GM12878 (cell line): ENCODE measurements around the gene ATF2. TPM values are rescaled to one million over a fixed set of nuclear protein-coding genes. Genes with fewer than 3 reads are reported as not detected.

ENCODE experiments used
- ATAC-seq: fragments of 200-7000 bp; cut with Tn5 transposase; 3 replicates; pipeline ENCODE4 v1.9.1; 2020; ENCODE audit warnings: mild to moderate bottlenecking, moderate library complexity
- BruUV-seq: library from RNA; stranded (reverse); fragments of 400-500 nt; replicated peaks from 2 replicates; lab custom pipeline; 2021; lab: Mats Ljungman, UMichigan
- CTCF ChIA-PET: fragments of 300-600 bp; sonication (Branson Sonifier 250); formaldehyde crosslinking; extraction: SDS; loops from one replicate; lab custom pipeline; 2021; ENCODE audit warnings: inconsistent platforms; lab: Yijun Ruan, JAX
- POLR2A ChIA-PET: fragments of 350-600 bp; formaldehyde crosslinking; extraction: SDS; loops from one replicate; lab custom pipeline; 2021; ENCODE audit warnings: inconsistent platforms; lab: Charles Lee
- RAD21 ChIA-PET: fragments of 300-600 bp; sonication (Branson Sonifier 250); formaldehyde crosslinking; loops from one replicate; lab custom pipeline; 2023; ENCODE audit warnings: antibody characterized with exemption; ENCODE audit not compliant: unreplicated experiment; lab: Charles Lee
- SMC1A ChIA-PET: fragments of 300-600 bp; sonication (Branson Sonifier 250); formaldehyde crosslinking; loops from one replicate; lab custom pipeline; 2023; ENCODE audit not compliant: unreplicated experiment, uncharacterized antibody; lab: Charles Lee
- DNase-seq: peaks from one replicate; pipeline ENCODE4 v3.0.0-alpha.2; 2011; ENCODE audit warnings: low read depth, low spot score
- FAIRE-seq: peaks from 3 replicates; lab custom pipeline; 2011; peaks lifted over from hg19 to GRCh38; lab: Jason Lieb, UNC
- H2AFZ ChIP-seq: 2 replicates; pipeline ENCODE4 v1.6.0; 2011; ENCODE audit warnings: low read depth, low read length, control low read depth; ENCODE audit not compliant: control insufficient read depth
- H3K27ac ChIP-seq: 2 replicates; pipeline ENCODE4 v1.5.1; 2011; ENCODE audit warnings: control low read depth; ENCODE audit not compliant: control insufficient read depth, insufficient read depth
- H3K27me3 ChIP-seq, 2 experiments: replicated peaks in 1 of 2; 2 replicates each; pipeline versions ENCODE4 v1.6.0 to v1.6.1; 2011; ENCODE audit warnings: low read length in 1 of 2; ENCODE audit not compliant: control insufficient read depth in 2 of 2, insufficient read depth in 2 of 2
- H3K36me3 ChIP-seq, 2 experiments: 2 replicates each; pipeline ENCODE4 v1.5.1; 2011; ENCODE audit warnings: low read length in 1 of 2; ENCODE audit not compliant: control insufficient read depth in 2 of 2, insufficient read depth in 2 of 2
- H3K4me1 ChIP-seq: 2 replicates; pipeline ENCODE4 v1.6.1; 2011; ENCODE audit warnings: mild to moderate bottlenecking, low read length, moderate library complexity, mixed read lengths; ENCODE audit not compliant: control insufficient read depth, insufficient read depth
- H3K4me2 ChIP-seq: 2 replicates; pipeline ENCODE4 v1.6.0; 2011; ENCODE audit warnings: control low read depth; ENCODE audit not compliant: control insufficient read depth, insufficient read depth
- H3K4me3 ChIP-seq: fragments of 200-600 bp; sonication (generic); 2 replicates; pipeline ENCODE4 v1.5.1; 2016
- H3K79me2 ChIP-seq: 2 replicates; pipeline ENCODE4 v1.6.0; 2011; ENCODE audit warnings: low read length; ENCODE audit not compliant: control insufficient read depth, insufficient read depth
- H3K9ac ChIP-seq: 2 replicates; pipeline ENCODE4 v1.8.0; 2011; ENCODE audit warnings: low read length, control low read depth, mixed read lengths; ENCODE audit not compliant: control insufficient read depth, insufficient read depth
- H3K9me3 ChIP-seq: replicated peaks from 3 replicates; pipeline ENCODE4 v1.5.1; 2011; ENCODE audit warnings: mild to moderate bottlenecking, low read length; ENCODE audit not compliant: control insufficient read depth, insufficient read depth
- H4K20me1 ChIP-seq: 2 replicates; pipeline ENCODE4 v1.6.0; 2011; ENCODE audit not compliant: control insufficient read depth, insufficient read depth
- BACH1 ChIP-seq: fragments of 450-650 bp; IDR thresholded peaks from 2 replicates; pipeline ENCODE4 v1.6.1; 2017; ENCODE audit warnings: mild to moderate bottlenecking, borderline replicate concordance
- BCL3 ChIP-seq: IDR thresholded peaks from 2 replicates; pipeline ENCODE4 v1.6.1; 2011; ENCODE audit warnings: borderline replicate concordance, low read depth, mild to moderate bottlenecking, moderate library complexity, low read length; ENCODE audit not compliant: insufficient read depth, poor library complexity, severe bottlenecking
- BMI1 ChIP-seq: fragments of 450-650 bp; IDR thresholded peaks from 2 replicates; pipeline ENCODE4 v1.6.1; 2016; ENCODE audit warnings: mild to moderate bottlenecking, moderate library complexity, borderline replicate concordance
- CBFB ChIP-seq: IDR thresholded peaks from 2 replicates; pipeline ENCODE4 v1.6.1; 2016; ENCODE audit warnings: antibody characterized with exemption, low read depth
- EGR1 ChIP-seq, 2 experiments: IDR thresholded peaks; 1 replicate in 1 of 2; 2 replicates in 1 of 2; pipeline ENCODE4 v1.6.1; 2011 to 2012; ENCODE audit warnings: low read depth in 2 of 2, low read length in 2 of 2, borderline replicate concordance in 1 of 2, mild to moderate bottlenecking in 1 of 2, moderate library complexity in 1 of 2
- EZH2 ChIP-seq: IDR thresholded peaks from 2 replicates; pipeline ENCODE4 v1.6.1; 2012; ENCODE audit warnings: low read depth, mild to moderate bottlenecking, control low read depth, inconsistent platforms, low read length, borderline replicate concordance; ENCODE audit not compliant: control insufficient read depth
- FOXK2 ChIP-seq: fragments of 450-650 bp; IDR thresholded peaks from 2 replicates; pipeline ENCODE4 v1.6.1; 2017; ENCODE audit warnings: mild to moderate bottlenecking, moderate library complexity
- GATAD2B ChIP-seq: fragments of 450-650 bp; conservative IDR thresholded peaks from 2 replicates; pipeline ENCODE4 v1.6.1; 2017; ENCODE audit warnings: low read depth, mild to moderate bottlenecking, moderate library complexity
- IKZF1 ChIP-seq: fragments of 450-650 bp; conservative IDR thresholded peaks from 2 replicates; pipeline ENCODE4 v1.6.1; 2017; ENCODE audit warnings: antibody characterized with exemption, mild to moderate bottlenecking
- IRF5 ChIP-seq: fragments of 450-650 bp; IDR thresholded peaks from 2 replicates; pipeline ENCODE4 v1.6.1; 2017; ENCODE audit warnings: borderline replicate concordance
- NR2F1 ChIP-seq: fragments of 450-650 bp; conservative IDR thresholded peaks from 2 replicates; pipeline ENCODE4 v1.6.1; 2017; ENCODE audit warnings: mild to moderate bottlenecking
- POLR2AphosphoS5 ChIP-seq: IDR thresholded peaks from 2 replicates; pipeline ENCODE4 v1.6.1; 2011; ENCODE audit warnings: mild to moderate bottlenecking, low read length, inconsistent platforms
- STAT3 ChIP-seq: IDR thresholded peaks from 2 replicates; pipeline ENCODE4 v1.6.1; 2011; ENCODE audit warnings: low read depth, low read length, improper control_type of control experiment
- ZNF217 ChIP-seq: fragments of 450-650 bp; IDR thresholded peaks from 2 replicates; pipeline ENCODE4 v1.6.1; 2017; ENCODE audit warnings: antibody characterized with exemption, mild to moderate bottlenecking
- ZNF274 ChIP-seq: IDR thresholded peaks from one replicate; pipeline ENCODE4 v1.8.0; 2011; ENCODE audit not compliant: insufficient read length, insufficient read depth
- WGBS: methylation state at CpG from one replicate; pipeline ENCODE4 v1.1.6; 2016; ENCODE audit warnings: low lambda C conversion rate; ENCODE audit not compliant: insufficient replicate concordance, insufficient coverage; ENCODE audit errors: missing lambda C conversion rate; 5-methylcytosine and 5-hydroxymethylcytosine counted together
- in situ Hi-C: fragments of 300-500 bp; cut with MboI; formaldehyde crosslinking; loops from 9 replicates; pipeline ENCODE4 v1.14.3; 2018; ENCODE audit warnings: mixed read lengths
- intact Hi-C: fragments of 100-400 bp; cut with micrococcal nuclease; formaldehyde crosslinking; loops from one replicate; pipeline ENCODE4 v1.14.2; 2022; ENCODE audit not compliant: unreplicated experiment
- polyA plus RNA-seq, 11 experiments: library from polyadenylated mRNA; depleted of rRNA in 4 of 11; unstranded in 6 of 11; stranded (reverse) in 5 of 11; fragments of >200 nt; fragmentation: Nextera tagmentation in 4 of 11; fragmentation: Illumina TruSeq in 1 of 11; extraction: Ambion mirVana in 4 of 11; extraction: Trizol in 1 of 11; gene quantifications; 1 replicate in 1 of 11; 2 replicates in 10 of 11; pipeline versions ENCODE4 v1.2.1 to v1.2.3, GENCODE V29; 2011 to 2016; ENCODE audit warnings: inconsistent platforms in 2 of 11, missing spikeins in 2 of 11, low read depth in 1 of 11
- total RNA-seq, 4 experiments: library from RNA; depleted of rRNA in 3 of 4; stranded (reverse); fragments of >200 nt in 3 of 4; fragmentation: Illumina TruSeq in 1 of 4; extraction: Trizol in 1 of 4; gene quantifications; 2 replicates each; pipeline versions ENCODE4 v1.2.1 to v1.2.3, GENCODE V29; 2013 to 2021
- TF ChIP-seq, protein P1 (sequence below): IDR thresholded peaks from 2 replicates; pipeline ENCODE4 v1.6.1; 2011; ENCODE audit warnings: mild to moderate bottlenecking, low read depth, low read length, moderate library complexity; ENCODE audit not compliant: insufficient replicate concordance
- TF ChIP-seq, protein P2 (sequence below): IDR thresholded peaks from 2 replicates; pipeline ENCODE4 v1.6.1; 2011; ENCODE audit warnings: low read depth, low read length, improper control_type of control experiment, borderline replicate concordance

The ATF2 gene
- total and polyA plus RNA-seq, 10 of the 15 experiments (the other 5 are each of a cell fraction or from before 2014, with no cell fraction given), result 10.3 to 78.0 (median 36.0) TPM

DNA sequence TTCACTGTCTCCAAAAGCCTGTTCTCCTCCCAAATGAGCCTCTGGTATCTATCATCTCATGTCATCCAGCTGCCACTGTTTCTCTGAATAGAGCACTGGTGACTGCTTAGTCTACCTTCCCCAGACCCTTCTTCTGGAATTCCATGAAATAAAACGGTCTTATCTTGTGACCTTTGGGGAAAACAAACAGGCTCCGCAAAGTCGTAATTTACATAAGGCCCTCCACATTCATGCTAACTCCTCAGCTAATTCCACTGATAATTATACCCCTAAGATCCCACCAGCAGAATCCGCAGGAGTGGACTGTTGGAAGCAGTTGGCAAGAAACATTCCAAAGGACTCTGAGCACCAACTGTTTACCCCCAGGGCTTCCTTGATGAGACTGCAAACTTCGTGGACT lies 129.0 kb downstream of the ATF2 start:
- Histone ChIP-seq H3K36me3 (no peaks in the 10 kb centered on the region), H3K27me3 (no peaks in the 10 kb centered on the region), H3K27ac (no peak overlapping the region), H3K79me2 (no peaks in the 10 kb centered on the region), H3K9me3 (no peaks in the 10 kb centered on the region), H2AFZ (no peak overlapping the region), H3K4me1 (no peaks in the 10 kb centered on the region), H3K4me2 (no peak overlapping the region), H3K4me3 (no peak overlapping the region), H3K9ac (no peak overlapping the region), H4K20me1 (no peaks in the 10 kb centered on the region)
- FAIRE-seq (no peak), ATAC-seq (no peak), DNase-seq (no peak)
- 68% methylated on average over 5 of the region's 5 CpGs for WGBS
- intact Hi-C loops, result loop anchor here (5.0 kb wide), 1 partner anchor 148 kb away; no protein-coding TSS in a partner anchor
- no TSS peak for BruUV-seq
- POLR2A ChIA-PET, result no interaction called here
- RAD21 ChIA-PET, result no interaction called here
- CTCF ChIA-PET, result interaction anchor here (1.6 kb wide), 1 partner anchor 150 kb away, joined by 3 read pairs; no protein-coding TSS in a partner anchor
- no peak for TF ChIP-seq EZH2
- no peak for TF ChIP-seq BACH1
- TF ChIP-seq IKZF1, result no peak
- TF ChIP-seq CBFB, result no peak
- no peak for TF ChIP-seq FOXK2
- no peak for TF ChIP-seq BCL3
- TF ChIP-seq POLR2AphosphoS5, result no peak
- TF ChIP-seq, protein P1, sequence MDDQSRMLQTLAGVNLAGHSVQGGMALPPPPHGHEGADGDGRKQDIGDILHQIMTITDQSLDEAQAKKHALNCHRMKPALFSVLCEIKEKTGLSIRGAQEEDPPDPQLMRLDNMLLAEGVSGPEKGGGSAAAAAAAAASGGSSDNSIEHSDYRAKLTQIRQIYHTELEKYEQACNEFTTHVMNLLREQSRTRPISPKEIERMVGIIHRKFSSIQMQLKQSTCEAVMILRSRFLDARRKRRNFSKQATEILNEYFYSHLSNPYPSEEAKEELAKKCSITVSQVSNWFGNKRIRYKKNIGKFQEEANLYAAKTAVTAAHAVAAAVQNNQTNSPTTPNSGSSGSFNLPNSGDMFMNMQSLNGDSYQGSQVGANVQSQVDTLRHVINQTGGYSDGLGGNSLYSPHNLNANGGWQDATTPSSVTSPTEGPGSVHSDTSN, result no peak
- TF ChIP-seq IRF5, result no peak
- no peak for TF ChIP-seq ZNF217
- TF ChIP-seq BMI1, result no peak
- TF ChIP-seq, protein P2, sequence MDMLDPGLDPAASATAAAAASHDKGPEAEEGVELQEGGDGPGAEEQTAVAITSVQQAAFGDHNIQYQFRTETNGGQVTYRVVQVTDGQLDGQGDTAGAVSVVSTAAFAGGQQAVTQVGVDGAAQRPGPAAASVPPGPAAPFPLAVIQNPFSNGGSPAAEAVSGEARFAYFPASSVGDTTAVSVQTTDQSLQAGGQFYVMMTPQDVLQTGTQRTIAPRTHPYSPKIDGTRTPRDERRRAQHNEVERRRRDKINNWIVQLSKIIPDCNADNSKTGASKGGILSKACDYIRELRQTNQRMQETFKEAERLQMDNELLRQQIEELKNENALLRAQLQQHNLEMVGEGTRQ, result no peak
- TF ChIP-seq EGR1 (IDR thresholded peaks at IDR 0.05; ENCODE audit: borderline replicate concordance in 1 of 2, low read depth in 2 of 2, low read length in 2 of 2), result no peak
- no peak for TF ChIP-seq GATAD2B
- TF ChIP-seq STAT3, result no peak
- no peak for TF ChIP-seq ZNF274
- TF ChIP-seq NR2F1, result no peak
- in situ Hi-C loops, result no loop called here
- SMC1A ChIA-PET, result interaction anchor here (0.7 kb wide), 1 partner anchor 239 kb away, joined by 3 read pairs; no protein-coding TSS in a partner anchor
